GM18861 (cell line): ENCODE results near the gene ATG4C.

Experiments
- ATAC-seq: cut with Tn5 transposase; IDR thresholded peaks from one replicate; pipeline ENCODE4 v1.9.1; 2021; ENCODE audit not compliant: unreplicated experiment

ATG4C gene

DNA sequence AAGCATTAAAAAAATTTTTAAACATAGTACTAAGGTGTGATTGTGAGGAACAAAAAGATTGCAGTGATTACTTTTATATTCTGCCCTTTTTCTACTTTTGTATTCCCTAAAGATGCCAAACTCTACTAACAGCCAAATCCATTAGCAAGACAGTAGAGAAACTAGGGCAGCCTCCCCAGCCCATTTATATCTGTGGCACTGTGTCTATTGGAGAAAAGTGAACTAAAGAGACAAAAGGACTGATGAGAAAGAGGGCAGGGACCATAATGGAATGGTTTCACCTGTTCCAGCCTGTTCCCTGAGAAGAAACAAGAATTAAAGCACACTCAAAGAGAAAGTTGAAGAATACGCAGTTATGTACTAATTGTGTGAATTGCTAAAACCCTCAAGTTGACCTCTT lies 56.6 kb downstream of the ATG4C start:
- no peak for ATAC-seq

GRCh38 chr1:62841587-62842169 lies 57.7 kb downstream of the ATG4C start:
- ATAC-seq: no peak

DNA sequence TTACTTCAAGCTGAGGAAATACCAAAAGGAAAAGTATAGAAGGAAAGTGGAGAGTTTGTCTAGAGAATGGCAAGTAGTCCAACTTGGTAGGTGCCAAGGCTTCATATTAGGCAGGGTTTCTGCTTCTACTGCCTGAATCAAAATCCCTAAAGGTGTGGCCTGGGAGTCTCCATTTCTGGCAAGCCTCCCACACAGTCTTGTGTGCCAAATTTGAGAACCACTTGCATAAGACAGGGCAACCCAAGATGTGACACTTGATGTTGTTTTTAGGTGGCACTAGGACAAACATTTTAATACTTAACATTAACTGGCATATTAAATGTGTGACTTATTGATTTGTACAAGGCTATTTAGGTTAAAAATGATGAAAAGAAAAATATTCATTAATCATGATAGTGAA lies 60.1 kb downstream of the ATG4C start:
- no peak for ATAC-seq

GRCh38 chr1:62849031-62849430 lies 65.1 kb downstream of the ATG4C start:
- ATAC-seq: no peak

DNA sequence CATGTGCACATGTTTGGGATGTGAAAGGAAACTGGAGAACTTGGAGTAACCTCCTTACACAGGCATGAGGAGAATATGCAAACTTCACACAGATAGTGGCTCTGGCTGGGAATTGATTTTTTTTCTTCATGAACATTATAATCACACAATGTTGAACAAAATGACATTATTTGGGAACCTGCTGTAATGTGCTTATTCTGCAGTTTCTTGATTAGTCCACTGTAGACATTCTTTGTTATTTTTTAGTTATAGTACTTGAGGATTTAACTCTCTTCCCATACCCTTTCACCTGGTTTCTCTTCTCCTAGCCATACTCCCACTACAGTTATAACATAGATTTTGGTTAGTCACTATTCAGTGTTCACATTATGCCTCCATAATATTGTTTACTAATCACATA lies 68.3 kb downstream of the ATG4C start:
- no peak for ATAC-seq

GRCh38 chr1:62856960-62857359 lies 73.0 kb downstream of the ATG4C start:
- no peak for ATAC-seq

GRCh38 chr1:62869217-62869754 lies 85.4 kb downstream of the ATG4C start:
- no peak for ATAC-seq

GRCh38 chr1:62870148-62870547 lies 86.2 kb downstream of the ATG4C start:
- ATAC-seq: no peak

DNA sequence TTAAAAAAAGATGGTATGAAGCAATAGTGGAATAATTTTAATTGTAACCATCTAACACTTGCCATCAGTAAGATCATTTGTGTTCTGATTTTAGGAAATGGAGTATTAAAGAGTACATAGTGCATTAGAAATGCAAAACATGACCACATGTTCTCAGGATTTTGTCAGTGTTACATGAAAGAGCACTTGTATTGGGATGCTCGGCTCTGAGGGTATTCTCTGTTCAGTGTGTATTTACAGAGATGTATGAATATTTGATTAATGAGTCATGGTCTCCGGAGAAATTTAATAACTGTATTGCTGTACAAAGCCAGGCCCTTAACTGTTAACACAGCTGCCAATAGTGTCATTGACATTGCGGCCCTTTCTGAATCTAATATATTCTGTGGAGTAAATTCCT lies 91.7 kb downstream of the ATG4C start:
- no peak for ATAC-seq

GRCh38 chr1:62876535-62876934 lies 92.6 kb downstream of the ATG4C start:
- no peak for ATAC-seq

DNA sequence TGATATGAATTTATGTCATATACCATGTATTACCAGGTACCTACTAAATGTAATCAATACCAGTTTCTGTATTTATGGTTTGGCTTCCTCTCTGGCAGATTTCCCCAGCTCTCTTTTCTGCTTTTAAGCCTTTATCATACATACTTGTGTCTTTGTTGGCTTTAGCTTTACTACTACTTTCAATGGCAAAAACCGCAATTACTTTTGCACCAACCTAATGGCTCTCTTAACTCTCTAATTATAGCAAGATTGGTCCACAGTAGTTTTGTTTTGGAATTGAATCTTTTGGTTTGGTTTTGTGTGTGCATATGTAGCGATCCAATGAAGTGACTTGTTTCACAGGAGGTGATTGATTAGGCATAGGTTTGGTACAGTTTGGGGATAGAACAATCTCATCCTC lies 93.6 kb downstream of the ATG4C start:
- no peak for ATAC-seq

DNA sequence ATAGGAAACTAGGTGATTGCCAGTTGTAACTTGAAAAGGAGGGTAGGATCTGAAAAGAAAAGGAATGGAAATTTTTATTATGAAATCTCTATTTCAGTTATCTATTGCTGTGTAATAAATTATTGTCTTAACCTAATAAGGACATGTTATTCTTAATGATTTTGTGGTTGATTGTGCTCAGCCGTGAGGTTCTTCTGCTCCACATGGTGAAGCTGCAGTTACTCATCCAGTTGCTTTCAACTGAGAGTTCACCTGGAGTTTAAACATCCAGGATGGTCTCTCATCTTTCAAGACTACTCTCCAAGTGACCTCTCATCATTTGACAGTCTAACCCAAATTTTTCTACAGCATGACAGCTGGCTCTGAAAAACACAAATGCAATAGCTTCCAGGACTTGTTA lies 96.0 kb downstream of the ATG4C start:
- ATAC-seq: no peak

DNA sequence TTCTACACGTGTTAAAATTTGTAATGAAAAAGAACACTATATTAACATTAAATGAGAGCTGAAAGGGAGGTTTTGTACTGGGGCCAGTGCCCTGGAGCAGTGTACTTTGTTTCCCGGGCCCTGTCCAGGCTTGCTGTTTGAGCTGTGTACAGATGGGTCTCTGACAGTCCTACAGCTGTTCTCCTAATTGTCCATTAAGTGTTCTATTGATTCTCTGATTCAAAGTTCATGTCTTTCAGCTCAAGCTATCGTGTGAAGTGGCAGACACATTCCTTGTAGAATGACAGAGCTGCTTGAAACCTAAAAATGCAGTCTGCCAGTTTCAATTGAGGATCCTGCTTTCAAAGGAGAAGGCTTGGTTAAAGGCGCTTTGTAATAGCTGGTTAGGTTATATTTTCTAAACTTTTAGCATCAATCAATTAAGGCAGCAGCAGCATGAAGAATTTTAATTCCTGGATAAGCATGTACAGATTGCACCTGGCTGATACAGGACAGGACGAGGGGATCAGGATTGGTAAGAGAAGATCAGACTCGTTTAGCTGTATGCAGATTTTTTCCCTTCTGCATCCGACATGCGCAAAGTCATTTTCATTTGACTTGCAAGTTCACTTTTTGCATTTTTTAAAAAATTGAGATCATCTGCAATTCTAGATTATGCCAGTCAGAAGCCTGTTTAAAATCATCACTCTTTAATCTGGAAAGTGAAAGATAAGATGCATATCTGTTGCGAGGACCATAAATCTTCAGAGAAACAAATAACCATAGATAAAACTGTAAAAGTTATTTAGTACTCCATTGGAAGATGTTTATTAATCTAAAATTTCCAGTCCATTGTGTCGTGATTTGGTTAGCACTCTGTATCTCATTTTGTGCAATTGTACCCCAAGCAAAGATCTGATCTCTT lies 98.5 kb downstream of the ATG4C start:
- no peak for ATAC-seq

- ATAC-seq: no peak
Observed at GRCh38 chr1:62884156-62884740, 100.3 kb downstream of the ATG4C start.

GRCh38 chr1:62887799-62888507 lies 104.0 kb downstream of the ATG4C start:
- ATAC-seq: no peak

GRCh38 chr1:62891956-62892562 lies 108.1 kb downstream of the ATG4C start:
- no peak for ATAC-seq

- no peak for ATAC-seq
Observed at GRCh38 chr1:62897788-62898187, 113.9 kb downstream of the ATG4C start.

GRCh38 chr1:62900566-62900965 lies 116.6 kb downstream of the ATG4C start:
- ATAC-seq: no peak

DNA sequence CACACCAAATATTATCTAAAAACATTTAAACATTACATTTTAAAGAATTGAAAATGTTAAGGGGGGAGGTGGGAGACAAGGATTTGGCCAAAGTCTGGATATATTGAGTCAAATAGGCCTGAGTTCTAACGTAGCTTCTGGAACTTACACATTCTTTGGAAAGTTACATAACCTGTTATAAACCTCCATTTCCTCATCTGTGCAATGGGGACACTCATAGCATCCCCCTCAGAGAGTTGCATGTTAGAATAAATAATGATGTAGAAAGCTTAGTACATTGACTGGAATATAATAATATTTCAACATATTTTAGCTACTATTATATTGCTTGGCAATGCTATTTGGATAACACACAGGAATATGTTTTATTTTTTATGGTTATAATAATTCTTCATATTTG lies 117.7 kb downstream of the ATG4C start:
- ATAC-seq: no peak

GRCh38 chr1:62903522-62903921 lies 119.6 kb downstream of the ATG4C start:
- ATAC-seq: no peak
